WTC11 (cell line): ENCODE measurements around the gene CTNNA2.

ENCODE experiments used
- ATF2 ChIP-seq: sonication (generic); formaldehyde crosslinking; IDR thresholded peaks from 2 replicates; pipeline ENCODE4 v1.8.1; 2022; ENCODE audit warnings: low read depth, missing genetic modification reagents, borderline replicate concordance
- ATF6 ChIP-seq: sonication (generic); formaldehyde crosslinking; IDR thresholded peaks from 2 replicates; pipeline ENCODE4 v1.8.1; 2023; ENCODE audit warnings: mild to moderate bottlenecking, missing genetic modification reagents
- CTCF ChIP-seq: fragments of 200-600 bp; IDR thresholded peaks from 2 replicates; pipeline ENCODE4 v1.8.0; 2022; ENCODE audit warnings: antibody characterized with exemption
- E2F4 ChIP-seq: sonication (generic); formaldehyde crosslinking; IDR thresholded peaks from 2 replicates; pipeline ENCODE4 v1.8.1; 2022; ENCODE audit warnings: low read depth, mild to moderate bottlenecking, moderate library complexity, missing genetic modification reagents, borderline replicate concordance
- E2F5 ChIP-seq: sonication (generic); formaldehyde crosslinking; IDR thresholded peaks from 2 replicates; pipeline ENCODE4 v1.8.1; 2022; ENCODE audit warnings: mild to moderate bottlenecking, moderate library complexity, missing genetic modification reagents
- FOXJ3 ChIP-seq: sonication (generic); formaldehyde crosslinking; IDR thresholded peaks from 2 replicates; pipeline ENCODE4 v1.9.0; 2021; ENCODE audit warnings: missing genetic modification reagents, mild to moderate bottlenecking, borderline replicate concordance
- FOXP4 ChIP-seq: sonication (generic); formaldehyde crosslinking; IDR thresholded peaks from 2 replicates; pipeline ENCODE4 v1.8.0; 2022; ENCODE audit warnings: mild to moderate bottlenecking, missing genetic modification reagents
- GABPB1 ChIP-seq: sonication (generic); formaldehyde crosslinking; IDR thresholded peaks from 2 replicates; pipeline ENCODE4 v1.8.1; 2023; ENCODE audit warnings: mild to moderate bottlenecking, missing genetic modification reagents
- HMGXB4 ChIP-seq: sonication (generic); formaldehyde crosslinking; IDR thresholded peaks from 2 replicates; pipeline ENCODE4 v1.8.1; 2023; ENCODE audit warnings: mild to moderate bottlenecking, moderate library complexity, missing genetic modification reagents
- JUN ChIP-seq: sonication (generic); formaldehyde crosslinking; IDR thresholded peaks from 2 replicates; pipeline ENCODE4 v1.8.0; 2023; ENCODE audit warnings: mild to moderate bottlenecking, missing genetic modification reagents
- RORB ChIP-seq: fragments of 250-450 bp; sonication (Bioruptor Pico); IDR thresholded peaks from 2 replicates; pipeline ENCODE4 v1.9.0; 2021; ENCODE audit warnings: mild to moderate bottlenecking
- TCF7 ChIP-seq: sonication (generic); formaldehyde crosslinking; IDR thresholded peaks from 2 replicates; pipeline ENCODE4 v1.8.0; 2022; ENCODE audit warnings: mild to moderate bottlenecking, low read depth, missing genetic modification reagents, moderate library complexity
- TEAD4 ChIP-seq: sonication (generic); formaldehyde crosslinking; IDR thresholded peaks from 2 replicates; pipeline ENCODE4 v1.8.0; 2022; ENCODE audit warnings: mild to moderate bottlenecking, missing genetic modification reagents
- ZBTB21 ChIP-seq: sonication (generic); formaldehyde crosslinking; IDR thresholded peaks from 2 replicates; pipeline ENCODE4 v1.8.1; 2023; ENCODE audit warnings: mild to moderate bottlenecking, missing genetic modification reagents, borderline replicate concordance

GRCh38 chr2:80392441-80392840 lies 879.6 kb downstream of the CTNNA2 start:
- TF ChIP-seq CTCF (no peak), JUN (CRISPR knock-in tag) (no peak), FOXJ3 (no peak), TCF7 (no peak), ZBTB21 (CRISPR knock-in tag) (no peak), E2F4 (no peak), E2F5 (CRISPR knock-in tag) (no peak), ATF6 (CRISPR knock-in tag) (no peak), ATF2 (CRISPR knock-in tag) (no peak), GABPB1 (CRISPR knock-in tag) (no peak), HMGXB4 (no peak), FOXP4 (CRISPR knock-in tag) (no peak), TEAD4 (CRISPR knock-in tag) (no peak), RORB (CRISPR knock-in tag) (no peak)
